Keratinocyte (primary cell): ENCODE results near the gene SLC51B. TPM values are rescaled to one million over a fixed set of nuclear protein-coding genes. Genes with fewer than 3 reads are reported as not detected.

Experiments used
- DNase-seq: peaks from one replicate; pipeline ENCODE4 v3.0.0-alpha.2; 2011; ENCODE audit warnings: low read depth, missing footprints, low spot score
- FAIRE-seq: peaks from 2 replicates; lab custom pipeline; 2011; peaks lifted over from hg19 to GRCh38; lab: Jason Lieb, UNC
- H2AFZ ChIP-seq: 2 replicates; pipeline ENCODE4 v1.6.0; 2012; ENCODE audit warnings: low read length, control low read depth, inconsistent platforms; ENCODE audit not compliant: control insufficient read depth
- H3K27ac ChIP-seq: 2 replicates; pipeline ENCODE4 v1.5.1; 2011; ENCODE audit warnings: low read length; ENCODE audit not compliant: control insufficient read depth, insufficient read depth
- H3K27me3 ChIP-seq: 3 replicates; pipeline ENCODE4 v1.6.0; 2011; ENCODE audit warnings: low read length; ENCODE audit not compliant: control insufficient read depth, insufficient read depth; ENCODE audit errors: extremely low read depth
- H3K36me3 ChIP-seq, 2 experiments: 2 replicates in 1 of 2; 3 replicates in 1 of 2; pipeline ENCODE4 v1.5.1; 2011; ENCODE audit warnings: low read length in 2 of 2, mild to moderate bottlenecking in 1 of 2; ENCODE audit not compliant: control insufficient read depth in 2 of 2, insufficient read depth in 2 of 2; ENCODE audit errors: extremely low read depth in 1 of 2
- H3K4me1 ChIP-seq: 3 replicates; pipeline ENCODE4 v1.5.1; 2011; ENCODE audit warnings: low read length; ENCODE audit not compliant: control insufficient read depth, insufficient read depth; ENCODE audit errors: extremely low read depth
- H3K4me2 ChIP-seq: 3 replicates; pipeline ENCODE4 v1.6.0; 2011; ENCODE audit warnings: low read depth, low read length; ENCODE audit not compliant: control insufficient read depth, insufficient read depth; ENCODE audit errors: extremely low read depth
- H3K4me3 ChIP-seq, 3 experiments: fragments of 200-600 bp in 1 of 3; sonication (generic) in 1 of 3; 2 replicates in 2 of 3; 3 replicates in 1 of 3; pipeline ENCODE4 v1.5.1; 2011 to 2016; ENCODE audit warnings: low read length in 3 of 3, mild to moderate bottlenecking in 3 of 3, control low read depth in 2 of 3, inconsistent platforms in 1 of 3, low read depth in 1 of 3, mixed read lengths in 1 of 3, mixed run types in 1 of 3, moderate library complexity in 1 of 3; ENCODE audit not compliant: control insufficient read depth in 2 of 3, insufficient read depth in 2 of 3; ENCODE audit errors: extremely low read depth in 1 of 3
- H3K79me2 ChIP-seq: 2 replicates; pipeline ENCODE4 v1.6.0; 2012; ENCODE audit warnings: low read length; ENCODE audit not compliant: control insufficient read depth, insufficient read depth
- H3K9ac ChIP-seq: 3 replicates; pipeline ENCODE4 v1.6.0; 2011; ENCODE audit warnings: low read length; ENCODE audit not compliant: control insufficient read depth, insufficient read depth; ENCODE audit errors: extremely low read depth
- H3K9me1 ChIP-seq: 3 replicates; pipeline ENCODE4 v1.6.0; 2011; ENCODE audit warnings: low read length; ENCODE audit not compliant: control insufficient read depth, insufficient read depth; ENCODE audit errors: extremely low read depth
- H3K9me3 ChIP-seq: 2 replicates; pipeline ENCODE4 v1.5.1; 2012; ENCODE audit warnings: low read depth, low read length; ENCODE audit not compliant: control insufficient read depth
- H4K20me1 ChIP-seq: 3 replicates; pipeline ENCODE4 v1.6.0; 2011; ENCODE audit warnings: low read length; ENCODE audit not compliant: control insufficient read depth, insufficient read depth; ENCODE audit errors: extremely low read depth
- EZH2 ChIP-seq: IDR thresholded peaks from one replicate; pipeline ENCODE4 v1.6.1; 2012; ENCODE audit warnings: inconsistent platforms, mild to moderate bottlenecking, low read length, moderate library complexity
- dilution Hi-C: fragments of 300-500 bp; cut with MboI; formaldehyde crosslinking; loops from one replicate; pipeline ENCODE4 v1.7.0; 2020; ENCODE audit warnings: low sequenced_read_pairs; ENCODE audit not compliant: extremely low pct_ligation_motif_present
- polyA plus RNA-seq, 5 experiments: library from polyadenylated mRNA; depleted of rRNA in 3 of 5; stranded (reverse) in 3 of 5; stranded (forward) in 1 of 5; unstranded in 1 of 5; fragments of >200 nt; gene quantifications; 1 replicate in 1 of 5; 2 replicates in 3 of 5; 3 replicates in 1 of 5; pipeline versions ENCODE4 v1.2.1 to v1.2.3, GENCODE V29; 2011 to 2012; ENCODE audit warnings: missing spikeins in 2 of 5, low read depth in 1 of 5, low replicate concordance in 1 of 5
- TF ChIP-seq, protein P1 (sequence below), 3 experiments: IDR thresholded peaks in 1 of 3; conservative IDR thresholded peaks in 1 of 3; optimal IDR thresholded peaks in 1 of 3; 2 replicates in 2 of 3; 3 replicates in 1 of 3; pipeline versions ENCODE3 to v1.5.1; 2011; ENCODE audit warnings: low read length in 3 of 3, mild to moderate bottlenecking in 3 of 3, moderate library complexity in 2 of 3, control low read depth in 1 of 3, inconsistent platforms in 1 of 3; ENCODE audit not compliant: insufficient read depth in 2 of 3; ENCODE audit errors: extremely low read depth in 1 of 3

The SLC51B gene
- polyA plus RNA-seq, 1 donor (not counting 4 experiments of a cell fraction or from before 2014, with no cell fraction given) = not detected

- H3K9me1 ChIP-seq = no peaks in the 10 kb centered on the region
- dilution Hi-C loops = no loop called here
- H3K4me1 ChIP-seq = no peaks in the 10 kb centered on the region
- no peak overlapping the region for H3K9ac ChIP-seq
- H3K36me3 ChIP-seq = no peaks in the 10 kb centered on the region
- H3K27me3 ChIP-seq = no peaks in the 10 kb centered on the region
- peak overlapping the region; percentile 12 for H3K4me2 ChIP-seq
- no peak overlapping the region for H2AFZ ChIP-seq
- no peaks in the 10 kb centered on the region for H3K9me3 ChIP-seq
- no peak for DNase-seq
- peaks cover 4% of the 10 kb centered on the region for H3K79me2 ChIP-seq
- H4K20me1 ChIP-seq = no peaks in the 10 kb centered on the region
- FAIRE-seq = no peak
- no peak overlapping the region for H3K27ac ChIP-seq
- TF ChIP-seq, protein P1, sequence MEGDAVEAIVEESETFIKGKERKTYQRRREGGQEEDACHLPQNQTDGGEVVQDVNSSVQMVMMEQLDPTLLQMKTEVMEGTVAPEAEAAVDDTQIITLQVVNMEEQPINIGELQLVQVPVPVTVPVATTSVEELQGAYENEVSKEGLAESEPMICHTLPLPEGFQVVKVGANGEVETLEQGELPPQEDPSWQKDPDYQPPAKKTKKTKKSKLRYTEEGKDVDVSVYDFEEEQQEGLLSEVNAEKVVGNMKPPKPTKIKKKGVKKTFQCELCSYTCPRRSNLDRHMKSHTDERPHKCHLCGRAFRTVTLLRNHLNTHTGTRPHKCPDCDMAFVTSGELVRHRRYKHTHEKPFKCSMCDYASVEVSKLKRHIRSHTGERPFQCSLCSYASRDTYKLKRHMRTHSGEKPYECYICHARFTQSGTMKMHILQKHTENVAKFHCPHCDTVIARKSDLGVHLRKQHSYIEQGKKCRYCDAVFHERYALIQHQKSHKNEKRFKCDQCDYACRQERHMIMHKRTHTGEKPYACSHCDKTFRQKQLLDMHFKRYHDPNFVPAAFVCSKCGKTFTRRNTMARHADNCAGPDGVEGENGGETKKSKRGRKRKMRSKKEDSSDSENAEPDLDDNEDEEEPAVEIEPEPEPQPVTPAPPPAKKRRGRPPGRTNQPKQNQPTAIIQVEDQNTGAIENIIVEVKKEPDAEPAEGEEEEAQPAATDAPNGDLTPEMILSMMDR (optimal IDR thresholded peaks at IDR 0.05 in 1 of 3, IDR thresholded peaks at IDR 0.05 in 1 of 3, conservative IDR thresholded peaks at IDR 0.05 in 1 of 3; ENCODE audit: extremely low read depth in 1 of 3, insufficient read depth in 2 of 3, low read length in 3 of 3) = peak; percentile 64 to 77 (median 76)
- no peak for TF ChIP-seq EZH2
- H3K4me3 ChIP-seq = no peak overlapping the region
Observed at GRCh38 chr15:65033659-65034269, 11.4 kb upstream of the SLC51B start.

DNA sequence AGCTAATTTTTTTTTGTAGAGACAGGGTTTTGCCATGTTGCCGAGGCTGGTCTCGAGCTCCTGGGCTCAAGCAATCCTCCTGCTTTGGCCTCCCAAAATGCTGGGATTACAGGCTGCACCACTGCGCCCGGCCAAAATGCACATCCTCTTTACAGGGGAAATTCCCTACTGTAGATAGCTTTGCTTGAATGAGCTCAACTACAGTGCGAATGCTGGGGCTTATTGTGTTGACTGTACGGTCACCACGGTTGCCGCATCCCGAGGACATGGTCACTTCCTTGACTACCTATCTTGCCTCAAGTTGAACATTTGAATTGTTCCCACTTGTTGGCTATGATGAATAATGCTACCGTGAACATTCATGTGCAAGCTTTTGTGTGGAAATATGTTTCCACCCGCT is 10.5 kb upstream of the SLC51B start:
- no peak overlapping the region for H3K9ac ChIP-seq
- H3K4me2 ChIP-seq = no peak overlapping the region
- H3K9me3 ChIP-seq = no peaks in the 10 kb centered on the region
- H3K36me3 ChIP-seq = no peaks in the 10 kb centered on the region
- no peak for TF ChIP-seq EZH2
- TF ChIP-seq, protein P1 (optimal IDR thresholded peaks at IDR 0.05 in 1 of 3, IDR thresholded peaks at IDR 0.05 in 1 of 3, conservative IDR thresholded peaks at IDR 0.05 in 1 of 3; ENCODE audit: extremely low read depth in 1 of 3, insufficient read depth in 2 of 3, low read length in 3 of 3) = no peak
- no peaks in the 10 kb centered on the region for H4K20me1 ChIP-seq
- no peak for DNase-seq
- dilution Hi-C loops = no loop called here
- no peaks in the 10 kb centered on the region for H3K4me1 ChIP-seq
- FAIRE-seq = no peak
- H3K79me2 ChIP-seq = no peaks in the 10 kb centered on the region
- H3K27ac ChIP-seq = no peak overlapping the region
- H3K4me3 ChIP-seq = no peak overlapping the region
- no peaks in the 10 kb centered on the region for H3K27me3 ChIP-seq
- no peaks in the 10 kb centered on the region for H3K9me1 ChIP-seq
- no peak overlapping the region for H2AFZ ChIP-seq
